Cardiac septum (tissue), 1 donor: ENCODE data around the gene DDX4. TPM values are rescaled to one million over a fixed set of nuclear protein-coding genes. Genes with fewer than 3 reads are reported as not detected.
"Not testable (repeated sequence)": the region's sequence is repeated elsewhere in the genome, so short reads cannot be mapped to it uniquely, and the experiment has no call there.

Experiments used
- DNase-seq: peaks from one replicate; pipeline ENCODE4 v3.0.0-alpha.2; 2020; ENCODE audit warnings: low spot score
- intact Hi-C: fragments of 100-400 bp; cut with DNase I; formaldehyde crosslinking; loops from one replicate; pipeline ENCODE4 v1.14.0; 2022
- total RNA-seq: library from RNA; stranded (reverse); fragmentation: NEBNext Ultra II Directional; extraction: Animal tissue kit (Norgen Biotek cat#: 25700); gene quantifications from one replicate; pipeline ENCODE4 v1.2.1, GENCODE V29; 2021
- donor health status: DM: no; HTN: no; CAD: no.

DDX4 gene
- total RNA-seq, 1 donor from 2014 or later: not detected

DNA sequence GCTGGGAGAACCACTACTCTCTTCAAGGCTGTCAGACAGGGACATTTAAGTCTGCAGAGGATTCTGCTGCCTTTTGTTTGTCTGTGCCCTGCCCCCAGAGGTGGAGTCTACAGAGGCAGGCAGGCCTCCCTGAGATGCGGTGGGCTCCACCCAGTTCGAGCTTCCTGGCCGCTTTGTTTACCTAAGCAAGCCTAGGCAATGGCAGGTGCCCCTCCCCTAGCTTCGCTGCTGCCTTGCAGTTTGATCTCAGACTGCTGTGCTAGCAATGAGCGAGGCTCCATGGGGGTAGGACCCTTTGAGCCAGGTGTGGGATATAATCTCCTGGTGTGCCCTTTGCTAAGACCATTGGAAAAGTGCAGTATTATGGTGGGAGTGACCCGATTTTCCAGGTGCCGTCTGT, 71.0 kb downstream of the DDX4 start:
- DNase-seq, intact Hi-C loops: not testable (repeated sequence)

DNA sequence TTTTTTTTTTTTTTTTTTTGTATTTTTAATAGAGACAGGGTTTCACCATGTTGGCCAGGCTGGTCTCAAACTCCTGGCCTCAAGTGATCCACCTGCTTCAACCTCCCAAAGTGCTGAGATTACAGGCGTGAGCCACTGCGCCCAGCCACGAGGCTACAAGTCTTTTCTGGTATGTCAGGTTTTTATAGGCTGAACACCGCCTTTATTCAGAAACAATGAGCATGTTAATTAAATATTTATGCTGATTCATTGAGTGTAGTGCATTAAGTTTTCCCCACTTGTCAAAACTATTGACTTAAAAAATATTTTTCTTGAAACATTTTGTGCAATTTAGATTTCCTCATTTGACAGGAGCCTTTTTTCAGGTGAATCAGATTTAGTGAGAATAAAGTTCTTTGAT, 78.1 kb downstream of the DDX4 start:
- intact Hi-C loops, DNase-seq: not testable (repeated sequence)

DNA sequence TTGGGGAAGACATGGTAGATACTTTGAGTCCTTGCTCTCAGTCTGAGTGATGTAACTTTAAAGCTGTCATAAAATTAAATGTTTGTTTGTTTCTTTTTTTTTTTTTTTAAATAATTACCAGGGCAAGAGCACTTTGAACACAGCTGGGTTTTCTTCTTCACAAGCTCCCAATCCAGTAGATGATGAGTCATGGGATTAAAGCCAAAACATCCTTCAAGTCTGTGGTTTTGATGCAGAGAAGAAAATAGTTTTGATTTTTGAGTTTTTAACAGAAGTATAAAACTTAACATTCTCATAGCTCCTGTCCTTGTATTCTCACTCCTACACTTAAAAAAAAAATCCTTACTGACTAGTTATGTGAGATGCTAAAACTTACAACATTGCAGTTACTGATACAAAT, 78.5 kb downstream of the DDX4 start:
- no peak for DNase-seq
- intact Hi-C loops: no loop called here

DNA sequence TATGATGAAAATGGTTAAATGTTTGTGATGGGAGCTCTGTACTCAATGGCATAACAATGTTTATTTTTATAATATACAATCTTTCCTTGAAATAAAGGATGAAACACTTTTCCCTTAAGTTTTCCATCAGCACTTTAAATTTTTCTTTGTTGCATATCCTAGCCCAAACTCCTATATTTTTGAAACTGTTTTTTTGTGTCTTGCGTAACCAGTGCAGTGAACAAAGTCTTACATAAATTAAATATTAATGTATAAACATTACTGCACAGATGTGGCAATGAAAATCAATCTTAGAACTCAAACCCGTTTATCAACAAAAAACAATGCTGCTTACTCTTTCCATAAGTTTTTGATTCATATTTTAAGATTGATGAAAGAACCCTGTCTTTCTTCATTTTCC, 79.2 kb downstream of the DDX4 start:
- intact Hi-C loops: no loop called here
- no peak for DNase-seq

DNA sequence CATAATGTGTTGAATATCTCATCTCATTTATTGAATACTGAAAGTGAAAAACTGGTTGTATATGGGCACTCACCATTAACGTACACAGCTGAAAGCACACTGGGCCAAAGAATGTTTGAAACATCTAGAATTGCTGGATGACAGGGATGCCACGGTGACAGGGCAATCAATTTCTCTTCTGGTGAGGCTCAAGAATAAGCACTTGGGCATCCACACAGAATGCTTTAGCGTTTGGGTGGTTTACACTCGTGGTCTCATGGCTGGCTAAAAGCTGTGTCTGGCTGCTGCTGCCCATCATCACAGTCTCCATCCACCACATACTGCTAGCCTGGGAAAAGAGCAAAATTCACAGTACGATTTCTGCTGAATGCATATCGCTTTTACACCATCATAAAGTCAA, 82.6 kb downstream of the DDX4 start:
- intact Hi-C loops: no loop called here
- no peak for DNase-seq

DNA sequence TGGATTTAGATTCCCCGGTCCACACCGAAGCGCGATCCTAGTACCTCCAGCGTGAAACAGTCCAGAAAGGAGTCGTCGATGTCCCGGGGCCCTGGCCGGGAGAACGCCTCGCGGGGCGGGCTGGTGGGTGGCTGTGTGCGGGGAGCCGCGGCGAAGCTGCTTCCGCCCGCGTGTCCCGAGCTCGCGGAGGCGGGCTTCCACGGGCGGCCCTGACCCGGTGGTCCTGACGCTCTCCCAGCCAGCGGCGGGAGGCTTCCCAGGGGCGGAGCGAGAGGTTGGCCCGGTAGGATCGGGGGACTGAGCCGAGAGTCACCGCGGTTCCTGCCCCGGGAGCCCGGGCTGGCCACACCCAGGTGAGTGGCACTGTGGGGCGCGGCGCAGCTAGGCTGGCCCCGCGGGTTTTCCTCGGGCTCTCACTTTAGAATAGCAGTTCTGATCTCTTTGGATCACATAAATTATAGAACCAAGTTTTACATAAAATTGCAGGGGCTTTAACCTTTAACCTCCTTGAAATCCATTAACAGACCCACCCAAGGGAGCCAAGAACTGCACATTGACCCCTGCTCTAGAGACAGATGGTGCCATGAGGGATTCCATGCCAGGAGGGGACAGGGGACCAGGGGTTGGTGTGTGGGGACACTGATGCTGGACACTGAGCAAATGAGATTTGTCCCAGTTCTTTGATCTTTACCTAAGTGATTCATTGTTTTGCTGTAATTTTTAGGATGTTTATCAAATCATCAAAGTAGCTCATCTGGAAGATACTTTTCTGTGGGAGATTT, 84.1 kb downstream of the DDX4 start:
- intact Hi-C loops: no loop called here
- no peak for DNase-seq

DNA sequence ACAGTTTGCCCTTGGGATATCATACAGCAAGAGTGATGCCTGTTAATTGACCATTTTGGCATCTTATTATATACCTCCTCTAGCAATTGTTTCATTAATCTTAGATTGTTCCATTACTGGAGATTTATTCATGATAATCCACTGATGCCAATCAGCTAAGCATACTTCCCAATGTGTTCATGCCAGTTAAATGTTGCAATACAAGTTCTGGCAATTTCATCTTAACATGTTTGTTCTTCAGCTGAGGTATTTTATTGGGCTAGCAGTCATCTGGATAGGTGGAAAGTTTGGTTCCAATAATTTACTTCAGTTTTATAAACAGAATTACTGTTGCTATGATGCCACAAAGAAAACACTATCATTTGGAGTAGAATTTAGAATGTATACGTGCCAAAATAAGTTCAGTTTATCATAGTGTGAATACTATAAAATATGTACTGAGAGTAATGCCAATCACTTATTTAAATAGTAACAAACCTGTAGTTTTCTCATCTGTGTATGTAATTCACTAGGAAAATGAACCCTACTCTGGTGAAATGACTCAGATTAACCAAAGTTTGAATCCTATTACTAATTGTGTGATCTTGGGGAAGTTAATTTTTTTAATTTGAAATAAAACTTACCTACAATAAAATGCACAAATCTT, 85.4 kb downstream of the DDX4 start:
- intact Hi-C loops: no loop called here
- no peak for DNase-seq

DNA sequence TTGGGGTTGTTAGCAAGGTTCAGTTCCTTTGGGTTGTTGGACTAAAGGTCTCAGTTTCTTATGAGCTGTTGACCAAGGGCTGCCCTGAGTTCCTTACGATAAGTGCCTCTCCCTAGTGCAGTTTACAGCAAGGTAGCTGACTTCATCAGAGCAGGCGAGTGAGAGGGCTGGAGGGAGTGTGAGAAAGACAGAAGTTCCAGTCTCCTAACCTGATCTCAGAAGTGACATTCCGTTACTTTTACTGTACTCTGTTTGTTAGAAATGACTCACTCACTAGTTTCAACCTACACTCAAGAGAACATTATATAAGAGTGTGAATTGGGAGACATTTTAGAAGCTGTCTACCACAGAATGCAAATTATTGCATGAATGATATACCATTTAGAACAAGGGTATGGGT, 92.1 kb downstream of the DDX4 start:
- intact Hi-C loops: no loop called here
- no peak for DNase-seq

DNA sequence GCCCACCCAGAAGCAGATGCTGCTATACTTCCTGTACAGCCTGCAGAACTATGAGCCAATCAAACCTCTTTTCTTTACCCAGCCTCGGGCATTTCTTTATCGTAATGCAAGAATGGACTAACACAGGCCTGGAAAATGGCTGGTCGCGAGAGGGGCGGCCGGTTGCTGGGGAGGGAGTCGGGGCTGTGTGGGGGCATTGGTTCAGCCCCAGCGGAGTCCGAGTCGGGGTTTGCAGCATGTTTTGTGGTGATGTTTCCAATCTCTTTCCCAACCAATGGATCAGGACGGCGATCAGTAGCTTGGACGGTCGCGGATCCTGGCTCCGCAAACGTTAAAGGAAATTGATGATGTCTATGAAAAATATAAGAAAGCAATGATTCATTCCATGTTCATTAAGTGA, 94.6 kb downstream of the DDX4 start:
- intact Hi-C loops: no loop called here
- DNase-seq: no peak

DNA sequence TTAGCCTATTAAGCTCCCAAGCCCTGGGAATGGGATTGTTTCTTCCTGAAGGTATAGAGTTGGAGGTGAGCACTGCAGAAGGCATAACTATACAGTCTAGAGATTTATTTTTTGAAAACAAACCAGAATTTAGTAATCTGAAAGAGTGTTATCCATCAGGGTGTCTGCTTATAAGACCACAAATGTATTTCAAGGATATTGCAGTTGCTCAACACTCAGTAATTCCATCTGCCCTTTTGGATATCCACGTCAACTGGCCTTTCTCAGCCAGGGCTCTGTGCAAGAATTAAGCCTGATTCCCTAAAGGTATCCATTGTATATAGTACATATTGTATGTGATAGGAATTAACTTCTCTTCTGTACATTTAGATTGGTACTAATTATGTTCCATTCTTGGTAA, 98.3 kb downstream of the DDX4 start:
- no peak for DNase-seq
- intact Hi-C loops: no loop called here

DNA sequence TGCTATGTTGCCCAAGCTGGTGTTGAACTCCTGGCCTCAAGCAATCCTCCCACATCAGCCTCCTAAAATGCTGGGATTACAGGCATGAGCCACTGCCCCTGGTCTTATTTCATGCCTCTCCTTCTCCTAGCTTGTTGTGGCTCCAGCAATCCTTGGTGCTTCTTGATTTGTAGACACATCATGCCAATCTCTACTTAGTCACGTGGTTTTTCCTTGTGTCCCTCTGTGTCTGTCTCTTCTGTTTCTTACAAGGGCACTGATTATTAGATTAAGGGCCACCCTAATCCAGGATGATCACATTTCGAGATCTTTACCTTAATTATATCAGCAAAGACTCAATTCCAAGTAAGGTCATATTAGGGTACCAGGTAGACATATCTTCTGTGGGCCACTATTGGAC, 104.1 kb downstream of the DDX4 start:
- intact Hi-C loops: no loop called here
- DNase-seq: no peak

DNA sequence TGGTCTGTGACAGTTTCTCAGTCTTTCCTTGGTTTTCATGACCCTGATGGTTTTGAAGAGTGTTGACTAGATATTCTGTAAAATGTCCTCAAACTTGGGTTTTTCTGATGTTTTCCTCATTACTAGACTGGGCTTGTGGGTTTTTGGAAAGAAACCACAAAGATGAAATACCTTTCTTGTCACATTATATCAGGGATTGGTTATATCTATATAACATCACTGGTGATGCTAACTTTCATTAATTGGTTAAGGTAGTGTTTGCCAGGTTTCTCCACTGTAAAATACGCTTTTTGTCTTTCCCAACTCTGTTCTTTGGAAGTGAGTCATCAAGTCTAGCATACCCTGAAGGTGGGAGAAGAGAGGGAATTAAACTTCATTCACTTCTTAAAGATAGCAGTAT, 110.0 kb downstream of the DDX4 start:
- intact Hi-C loops: no loop called here
- DNase-seq: no peak

DNA sequence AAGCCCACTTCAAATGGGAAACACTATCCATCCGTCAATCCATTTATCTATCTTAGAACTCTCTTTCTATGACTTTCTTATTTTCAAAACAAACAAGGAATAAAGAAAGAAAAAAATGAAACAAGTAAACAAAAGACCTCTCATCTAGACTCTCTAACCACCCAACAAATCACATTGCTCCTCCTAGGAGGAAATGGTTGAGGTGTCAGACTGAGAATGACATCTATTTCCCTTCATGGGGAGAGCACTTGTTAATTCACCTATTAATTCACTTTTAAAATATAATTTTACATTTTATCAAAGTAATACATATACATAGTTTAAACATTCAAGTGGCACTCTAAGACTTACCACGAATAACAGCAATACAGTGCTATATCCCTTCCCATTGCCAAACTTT, 110.9 kb downstream of the DDX4 start:
- intact Hi-C loops: no loop called here
- DNase-seq: no peak

DNA sequence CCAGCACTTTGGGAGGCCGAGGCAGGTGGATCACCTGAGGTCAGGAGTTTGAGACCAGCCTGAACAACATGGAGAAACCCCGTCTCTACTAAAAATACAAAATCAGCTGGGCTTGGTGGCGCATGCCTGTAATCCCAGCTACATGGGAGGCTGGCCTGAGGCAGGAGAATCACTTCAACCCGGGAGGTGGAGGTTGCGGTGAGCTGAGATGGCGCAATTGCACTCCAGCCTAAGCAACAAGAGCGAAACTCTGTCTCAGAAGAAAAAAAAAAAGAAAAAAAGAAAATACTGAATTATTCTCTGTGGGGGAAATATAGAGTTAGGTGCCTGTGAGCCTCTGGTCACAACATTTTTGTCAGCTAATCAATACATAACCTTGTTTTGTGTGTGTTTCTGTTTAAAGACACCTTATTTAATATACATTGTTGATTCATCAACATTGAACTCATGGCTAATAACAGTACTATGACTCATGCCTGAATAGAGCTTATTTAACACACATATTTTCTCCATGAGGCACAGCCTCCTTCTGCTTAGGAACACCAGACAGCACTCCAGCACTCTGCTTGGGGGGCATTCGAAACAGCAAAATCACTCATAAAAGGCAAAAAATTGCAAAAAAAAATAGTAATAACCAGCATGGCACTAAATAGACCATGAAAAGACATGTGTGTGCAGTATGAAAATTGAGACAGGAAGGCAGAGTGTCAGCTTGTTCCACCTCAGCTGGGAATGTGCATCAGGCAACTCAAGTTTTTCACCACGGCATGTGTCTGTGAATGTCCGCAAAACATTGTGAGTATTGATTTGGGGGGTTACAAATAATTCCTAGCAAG, 113.2 kb downstream of the DDX4 start, which contains the start of gene IL31RA:
Gene IL31RA (plus strand): TSS at position 519 of the 836 bp plus-strand sequence. CDS start 214 bp downstream, at position 733.
- intact Hi-C loops: no loop called here
- no peak for DNase-seq

DNA sequence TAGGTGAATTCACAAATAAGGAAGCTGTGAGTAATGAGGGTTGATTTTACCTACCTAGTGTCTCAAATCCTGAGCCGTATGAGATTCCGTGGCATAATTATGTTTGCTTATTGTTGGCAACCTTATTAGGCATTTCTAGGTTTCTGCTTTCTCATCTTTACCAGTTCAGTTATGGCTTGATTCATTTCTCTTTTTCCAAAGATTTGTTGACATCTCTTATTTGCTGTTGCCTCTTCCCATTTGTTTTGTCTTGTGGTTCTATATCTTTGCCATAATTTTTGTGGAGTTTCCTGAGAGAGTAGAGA, 113.8 kb downstream of the DDX4 start:
- no peak for DNase-seq
- intact Hi-C loops: no loop called here

DNA sequence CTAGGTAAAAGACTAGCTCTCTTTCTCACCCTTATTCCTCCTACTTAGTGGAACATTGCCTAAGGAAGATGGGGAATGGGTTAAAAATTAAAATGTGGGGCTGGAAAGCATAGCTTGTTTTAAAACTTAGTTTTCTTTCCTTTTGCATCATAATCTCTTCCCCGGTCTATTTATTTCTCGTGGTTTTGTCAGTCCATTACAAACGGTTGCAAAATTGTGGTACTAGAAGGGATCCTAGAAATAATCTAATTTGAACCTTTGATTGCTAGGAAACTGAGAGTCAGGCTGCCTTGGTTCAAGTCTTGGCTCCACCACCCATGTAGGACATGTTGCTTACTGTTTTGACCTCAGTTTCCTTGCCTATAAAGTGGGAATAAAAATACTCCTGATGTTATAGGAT, 114.6 kb downstream of the DDX4 start:
- DNase-seq: no peak
- intact Hi-C loops: no loop called here

DNA sequence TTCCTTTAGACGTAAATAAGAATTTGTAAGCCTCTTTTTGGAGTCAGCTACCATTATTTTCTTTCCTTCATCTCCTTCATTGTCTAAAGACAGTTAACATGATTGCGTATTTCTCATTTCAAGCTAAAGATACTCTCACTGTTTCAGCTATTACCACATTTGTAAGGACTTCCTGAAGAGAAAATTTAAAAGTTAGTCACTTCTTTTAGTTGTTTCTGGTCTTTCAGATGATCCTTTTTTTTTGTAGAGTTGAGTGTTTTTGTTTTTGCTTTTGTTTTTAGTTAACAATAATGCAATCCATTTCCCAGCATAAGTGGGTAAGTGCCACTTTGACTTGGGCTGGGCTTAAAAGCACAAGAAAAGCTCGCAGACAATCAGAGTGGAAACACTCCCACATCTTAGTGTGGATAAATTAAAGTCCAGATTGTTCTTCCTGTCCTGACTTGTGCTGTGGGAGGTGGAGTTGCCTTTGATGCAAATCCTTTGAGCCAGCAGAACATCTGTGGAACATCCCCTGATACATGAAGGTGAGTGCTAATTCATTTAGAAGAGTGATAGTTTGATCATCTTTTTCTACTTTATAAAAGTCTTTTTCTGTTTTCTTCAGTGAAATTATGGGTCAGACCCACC, 115.3 kb downstream of the DDX4 start:
- intact Hi-C loops: no loop called here
- DNase-seq: no peak

DNA sequence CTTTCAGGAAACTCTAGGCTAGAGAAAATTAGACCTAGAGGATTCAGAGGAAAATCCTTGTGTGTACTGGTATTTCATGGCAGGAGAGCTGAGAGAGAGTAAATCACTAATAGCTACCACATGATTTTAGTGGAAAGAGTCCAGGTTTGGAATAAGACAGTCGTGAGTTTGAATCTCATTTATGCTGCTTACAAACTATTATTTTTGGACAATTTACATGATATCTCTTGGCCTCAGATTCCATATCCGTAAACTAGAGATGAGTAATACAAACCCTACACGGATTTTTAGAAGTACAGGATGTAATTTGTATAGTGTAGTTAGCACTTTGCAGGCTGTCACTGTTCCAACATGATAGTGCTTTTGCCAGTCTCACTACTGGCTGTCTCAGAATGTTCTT, 116.0 kb downstream of the DDX4 start:
- intact Hi-C loops: no loop called here
- no peak for DNase-seq

DNA sequence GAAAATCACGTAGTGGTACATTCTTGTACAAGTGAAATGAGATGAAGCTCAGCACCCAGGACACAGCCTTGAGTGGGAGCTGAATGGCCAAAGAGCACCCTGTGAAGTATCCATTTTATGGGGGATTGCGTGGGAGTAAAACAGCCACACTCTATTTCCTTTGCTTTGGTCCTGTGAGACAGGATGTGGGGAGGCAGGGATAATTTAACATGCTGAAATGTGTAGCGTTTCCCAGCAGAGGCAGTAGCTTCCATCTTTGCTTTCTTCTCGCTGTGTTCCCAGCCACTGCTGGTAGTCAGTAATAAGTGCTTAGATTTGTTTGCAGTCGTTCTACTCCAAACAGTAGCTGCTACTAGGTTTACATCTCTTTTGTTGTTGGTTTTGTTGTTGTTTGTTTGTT, 117.6 kb downstream of the DDX4 start:
- no peak for DNase-seq
- intact Hi-C loops: no loop called here

DNA sequence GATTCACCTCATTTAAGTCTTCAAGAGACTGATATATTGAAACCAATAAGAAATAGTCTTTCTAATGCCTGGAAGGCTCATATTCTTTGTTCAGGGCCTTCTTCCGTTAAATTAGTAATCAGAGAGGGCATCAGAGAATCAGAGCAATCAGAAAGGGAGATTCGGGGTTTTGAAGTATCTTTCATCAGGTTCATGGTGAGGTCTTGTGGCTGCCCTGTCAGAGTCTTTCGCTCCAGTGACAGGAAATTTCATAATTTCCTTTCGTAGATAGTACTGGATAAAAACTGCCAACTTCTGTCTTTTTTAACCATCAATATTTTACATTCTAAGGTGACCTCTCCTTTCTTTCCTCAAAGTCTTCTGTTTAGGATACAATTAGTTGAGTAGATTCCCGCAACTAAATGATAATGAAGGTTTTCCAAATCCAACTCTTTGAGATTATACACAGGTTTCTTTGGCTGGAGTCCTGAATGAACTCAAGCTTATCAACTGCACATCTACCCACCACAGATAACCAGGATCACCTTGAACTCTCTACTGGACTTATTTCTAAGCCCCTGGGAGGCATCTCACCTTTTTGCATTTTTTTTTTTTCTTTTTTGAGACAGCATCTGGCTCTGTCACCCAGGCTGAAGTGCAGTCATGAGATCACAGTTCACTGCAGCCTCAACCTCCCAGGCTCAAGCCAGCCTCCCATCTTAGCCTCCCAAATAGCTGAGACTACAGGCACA, 118.8 kb downstream of the DDX4 start:
- DNase-seq: no peak
- intact Hi-C loops: no loop called here
